Smooth muscle cell of the umbilical artery (primary cell): ENCODE results near the gene RTF1. TPM values are rescaled to one million over a fixed set of nuclear protein-coding genes. Genes with fewer than 3 reads are reported as not detected.

Experiments used
- total RNA-seq: library from RNA; depleted of rRNA; stranded (reverse); fragments of >200 nt; gene quantifications from 2 replicates; pipeline ENCODE4 v1.2.3, GENCODE V29; 2014

Gene RTF1
- 16.3 and 20.9 TPM in 2 replicates for total RNA-seq

GRCh38 chr15:41416742-41417417 lies at the start of gene RTF1:
TSS of gene RTF1 (plus strand) at chr15:41417095. CDS start at chr15:41417116, 21 bp downstream.

GRCh38 chr15:41493205-41493901 lies 76.5 kb downstream of the RTF1 start, which contains the start of gene ITPKA:
TSS of gene ITPKA (plus strand) at chr15:41493874. CDS start at chr15:41493928, 54 bp downstream.

GRCh38 chr15:41513506-41514227 lies 96.8 kb downstream of the RTF1 start, which contains the start of gene LTK:
TSS of gene LTK (minus strand) at chr15:41513827. CDS start at chr15:41513709, 118 bp downstream.

Other genes starting within 250 kb of the RTF1 start
- under 0.01 TPM in 1 of 2 replicates, not detected in the other for gene EXD1, start 186.3 kb upstream of the RTF1 start, total RNA-seq
- gene CHP1, start 185.8 kb upstream of the RTF1 start, total RNA-seq, result 63.0 and 69.2 TPM in 2 replicates
- 0.59 and 2.1 TPM in 2 replicates for gene OIP5, start 84.5 kb upstream of the RTF1 start, total RNA-seq
- gene NUSAP1, start 84.2 kb upstream of the RTF1 start, total RNA-seq, result 4.5 and 40.2 TPM in 2 replicates
- 27.6 and 31.8 TPM in 2 replicates for gene NDUFAF1, start 14.6 kb upstream of the RTF1 start, total RNA-seq
- 0.59 and 1.8 TPM in 2 replicates for gene ITPKA, start 76.8 kb downstream of the RTF1 start, total RNA-seq
- gene LTK, start 96.7 kb downstream of the RTF1 start, total RNA-seq, result under 0.01 and 0.18 TPM in 2 replicates
- 19.0 and 75.9 TPM in 2 replicates for gene RPAP1, start 127.2 kb downstream of the RTF1 start, total RNA-seq
- gene TYRO3, start 142.1 kb downstream of the RTF1 start, total RNA-seq, result 4.2 and 9.6 TPM in 2 replicates
- 37.1 and 55.8 TPM in 2 replicates for gene MGA, start 243.3 kb downstream of the RTF1 start, total RNA-seq